SK-N-MC (cell line): ENCODE measurements around the gene SMIM3.
A peak's percentile ranks its signal among the peaks of the same experiment; 100 is the strongest.
"Not testable (repeated sequence)": the region's sequence is repeated elsewhere in the genome, so short reads cannot be mapped to it uniquely, and the experiment has no call there.

Experiments
- DNase-seq: peaks from one replicate; pipeline ENCODE4 v3.0.0-alpha.2; 2011; ENCODE audit warnings: low read depth, low spot score
- H3K27ac ChIP-seq: fragments of 200-600 bp; sonication (generic); 2 replicates; pipeline ENCODE4 v1.5.1; 2016; ENCODE audit warnings: mixed run types
- H3K36me3 ChIP-seq: fragments of 200-600 bp; sonication (generic); 2 replicates; pipeline ENCODE4 v1.6.1; 2017; ENCODE audit warnings: antibody characterized with exemption, low read length, mixed read lengths; ENCODE audit not compliant: insufficient read depth
- H3K4me3 ChIP-seq: fragments of 200-600 bp; sonication (generic); 2 replicates; pipeline ENCODE4 v1.5.1; 2016
- H3K9ac ChIP-seq: fragments of 200-600 bp; sonication (generic); 2 replicates; pipeline ENCODE4 v1.8.0; 2017; ENCODE audit warnings: mixed run types, mixed read lengths; ENCODE audit not compliant: insufficient read length
- H3K9me3 ChIP-seq: fragments of 200-600 bp; sonication (generic); 2 replicates; pipeline ENCODE4 v1.6.1; 2017; ENCODE audit warnings: low read depth, mild to moderate bottlenecking, antibody characterized with exemption, low read length, moderate library complexity, mixed read lengths
- EZH2 ChIP-seq: fragments of 200-600 bp; sonication (generic); IDR thresholded peaks from one replicate; pipeline ENCODE4 v1.6.1; 2017; ENCODE audit warnings: antibody characterized with exemption
- FOXP2 ChIP-seq: optimal IDR thresholded peaks from 2 replicates; pipeline ENCODE3; 2011; ENCODE audit warnings: mild to moderate bottlenecking, moderate library complexity; ENCODE audit not compliant: insufficient read depth; ENCODE audit errors: extremely low read length, control extremely low read depth
- POLR2AphosphoS5 ChIP-seq: IDR thresholded peaks from 2 replicates; pipeline ENCODE4 v1.6.1; 2012; ENCODE audit warnings: mild to moderate bottlenecking, low read depth, low read length, borderline replicate concordance

Gene SMIM3

DNA sequence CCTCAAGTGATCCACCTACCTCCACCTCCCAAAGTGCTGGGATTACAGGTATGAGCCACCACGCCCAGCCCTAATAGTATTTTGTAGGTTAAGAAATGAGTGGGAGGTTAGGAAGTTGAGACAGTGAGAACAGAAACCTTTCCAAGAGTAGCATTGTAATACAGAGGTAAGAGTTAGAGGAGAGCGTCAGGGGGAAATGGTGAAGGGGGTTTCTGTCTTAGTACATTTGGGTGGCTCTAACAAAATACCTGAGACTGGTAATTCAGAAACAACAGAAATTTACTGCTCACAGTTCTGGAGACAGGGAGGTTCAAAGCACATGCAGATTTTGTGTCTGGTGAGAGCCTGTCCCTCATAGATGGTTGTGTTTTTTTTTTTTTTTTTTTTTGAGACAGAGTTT is 18.8 kb downstream of the SMIM3 start:
- Histone ChIP-seq H3K4me3 (no peak overlapping the region), H3K9ac (no peak overlapping the region), H3K36me3 (no peaks in the 10 kb centered on the region), H3K9me3 (no peaks in the 10 kb centered on the region), H3K27ac (no peak overlapping the region)
- TF ChIP-seq FOXP2 (no peak), EZH2 (no peak), POLR2AphosphoS5 (no peak)
- no peak for DNase-seq

DNA sequence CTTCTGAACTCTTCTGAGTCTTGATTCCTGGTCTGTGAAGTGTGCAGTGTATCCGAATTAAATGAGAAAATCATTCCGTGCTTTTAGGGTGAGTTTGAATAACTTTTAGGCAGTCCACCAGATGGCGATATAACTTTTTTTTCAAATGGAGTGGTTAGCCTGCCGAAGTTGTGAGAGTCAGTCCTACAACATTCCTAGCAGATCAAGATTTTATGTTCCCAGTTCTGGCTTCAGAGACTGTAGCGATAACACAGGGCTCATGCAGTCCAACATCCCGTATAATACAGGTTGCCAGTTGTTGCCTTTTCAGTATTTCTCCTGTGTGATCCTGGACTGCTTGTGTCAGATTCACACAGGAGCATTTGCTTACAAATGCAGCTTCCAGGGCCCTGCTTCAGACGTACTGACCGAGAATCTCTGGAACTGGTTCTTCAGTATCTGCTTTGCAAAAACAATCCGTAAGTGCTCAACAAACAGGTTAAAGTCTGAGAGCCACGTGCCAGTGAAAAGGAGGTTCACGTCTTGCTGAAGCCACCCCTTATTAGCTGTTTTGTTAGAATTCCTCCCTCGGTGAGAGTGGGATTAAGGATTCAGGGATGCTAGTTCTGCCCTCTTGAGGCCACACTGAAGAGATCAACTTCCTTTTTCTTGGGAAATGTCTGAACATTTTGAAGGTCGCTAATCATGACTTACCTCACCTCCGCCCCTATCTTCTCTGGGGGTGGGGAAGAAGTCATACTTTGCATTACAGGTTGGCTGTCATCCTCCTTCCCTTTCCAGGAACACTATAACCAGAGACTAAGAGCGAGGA is 22.8 kb downstream of the SMIM3 start:
- H3K36me3 ChIP-seq = no peaks in the 10 kb centered on the region
- H3K9ac ChIP-seq = peak overlapping the region; percentile 18
- no peaks in the 10 kb centered on the region for H3K9me3 ChIP-seq
- no peak overlapping the region for H3K27ac ChIP-seq
- peak overlapping the region; percentile 73 for H3K4me3 ChIP-seq
- peak; percentile 67 for DNase-seq
- TF ChIP-seq FOXP2 (no peak), EZH2 (no peak), POLR2AphosphoS5 (no peak)

DNA sequence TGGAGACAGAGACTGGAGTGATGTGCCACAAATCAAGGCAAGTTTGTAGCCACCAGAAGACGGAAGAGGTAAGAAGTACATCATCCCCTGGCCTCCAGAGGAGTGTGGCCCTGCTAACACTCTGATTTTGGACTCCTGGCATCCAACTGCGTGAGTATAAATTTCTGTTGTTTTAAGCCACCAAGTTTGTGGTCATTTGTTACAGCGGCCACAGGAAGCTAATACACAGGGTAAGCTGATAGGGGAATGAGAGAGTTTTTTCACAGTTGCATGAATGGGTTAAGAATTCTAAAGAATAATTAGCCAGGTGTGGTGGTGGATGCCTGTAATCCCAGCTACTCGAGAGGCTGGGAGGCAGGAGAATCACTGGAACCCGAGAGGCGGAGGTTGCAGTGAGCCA is 25.8 kb downstream of the SMIM3 start:
- H3K27ac ChIP-seq = no peak overlapping the region
- DNase-seq = no peak
- H3K9ac ChIP-seq = no peak overlapping the region
- no peak for TF ChIP-seq FOXP2
- H3K4me3 ChIP-seq = no peak overlapping the region
- no peaks in the 10 kb centered on the region for H3K36me3 ChIP-seq
- H3K9me3 ChIP-seq = no peaks in the 10 kb centered on the region

DNA sequence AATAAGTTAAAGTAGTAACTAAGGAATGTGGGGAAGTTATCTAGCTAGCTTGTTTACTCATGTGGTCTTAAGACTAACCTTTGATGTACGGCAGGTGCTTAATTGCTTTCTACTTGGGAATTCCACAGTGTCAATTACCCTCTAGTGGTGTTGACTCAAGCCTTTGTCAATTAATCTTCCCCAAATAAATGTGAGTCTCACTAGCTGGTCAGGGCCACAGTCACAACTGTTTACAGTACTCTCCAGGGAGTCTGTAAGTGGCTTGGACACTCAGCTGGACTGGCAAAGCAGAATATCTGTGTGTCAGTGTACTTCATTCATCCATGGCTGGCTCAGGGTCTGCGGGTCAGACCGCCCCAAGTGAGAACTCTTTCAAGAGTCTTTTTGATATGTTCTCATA is 30.8 kb downstream of the SMIM3 start:
- Histone ChIP-seq H3K9me3 (no peaks in the 10 kb centered on the region), H3K36me3 (no peaks in the 10 kb centered on the region), H3K27ac (no peak overlapping the region), H3K4me3 (no peak overlapping the region), H3K9ac (no peak overlapping the region)
- DNase-seq = no peak
- TF ChIP-seq FOXP2 (no peak), EZH2 (no peak), POLR2AphosphoS5 (no peak)

DNA sequence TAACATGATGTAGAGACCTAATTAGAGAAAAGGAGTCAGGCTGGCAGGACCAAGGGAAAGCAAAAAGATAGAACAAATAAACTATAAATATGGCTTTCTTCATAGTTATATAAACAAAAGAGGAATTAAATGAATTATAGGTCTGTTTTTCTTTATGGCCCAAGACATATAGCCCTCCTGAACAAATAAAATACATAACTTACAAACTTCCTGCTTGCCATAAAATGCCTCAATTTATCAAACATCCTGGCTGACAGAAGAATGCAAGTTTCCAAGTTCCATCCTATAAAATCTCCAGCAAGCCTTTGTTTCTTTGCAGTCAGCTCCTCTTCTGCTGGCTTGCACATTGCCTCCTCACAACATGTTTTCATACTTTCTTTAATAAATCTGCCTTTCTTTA is 36.5 kb downstream of the SMIM3 start:
- Histone ChIP-seq H3K36me3 (no peaks in the 10 kb centered on the region), H3K9me3 (no peaks in the 10 kb centered on the region), H3K4me3 (no peak overlapping the region), H3K27ac (no peak overlapping the region), H3K9ac (no peak overlapping the region)
- DNase-seq = no peak
- no peak for TF ChIP-seq FOXP2
- no peak for TF ChIP-seq EZH2
- TF ChIP-seq POLR2AphosphoS5 = no peak

DNA sequence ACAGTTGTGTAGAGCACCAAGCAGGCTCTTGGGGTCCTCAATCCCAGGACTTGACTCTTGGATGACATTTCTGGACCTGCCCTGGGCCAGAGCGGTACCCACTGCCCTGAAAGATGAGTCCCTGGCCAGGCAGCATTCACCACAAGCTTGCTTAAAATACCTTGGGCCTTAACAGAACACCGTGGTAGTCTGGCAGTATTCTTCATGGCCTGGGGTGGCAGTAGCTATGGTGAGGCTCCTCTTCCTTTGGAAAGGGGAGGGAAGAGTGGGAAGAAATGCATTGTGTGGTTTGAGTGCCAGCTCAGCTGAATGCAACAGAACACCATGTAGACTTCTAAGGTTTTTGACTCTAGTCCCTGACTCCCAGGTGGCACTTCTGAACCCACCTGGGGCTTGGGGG is 38.4 kb downstream of the SMIM3 start:
- no peak overlapping the region for H3K4me3 ChIP-seq
- no peaks in the 10 kb centered on the region for H3K9me3 ChIP-seq
- no peak for DNase-seq
- H3K27ac ChIP-seq = no peak overlapping the region
- no peak overlapping the region for H3K9ac ChIP-seq
- no peak for TF ChIP-seq EZH2
- no peaks in the 10 kb centered on the region for H3K36me3 ChIP-seq

DNA sequence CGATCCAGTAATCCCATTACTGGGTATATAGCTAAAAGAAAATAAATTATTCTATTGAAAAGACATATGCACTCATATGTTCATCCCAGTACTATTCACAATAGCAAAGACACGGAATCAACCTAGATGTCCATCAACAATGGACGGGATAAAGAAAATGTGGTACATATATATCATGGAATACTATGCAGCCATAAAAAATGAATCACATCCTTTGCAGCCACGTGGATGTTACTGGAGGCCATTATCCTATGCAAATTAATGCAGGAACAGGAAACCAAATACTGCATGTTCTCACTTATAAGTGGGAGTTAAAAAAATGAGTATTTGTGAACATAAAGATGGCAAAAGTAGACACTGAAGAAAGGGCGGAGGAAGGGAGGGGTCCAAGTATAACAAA is 51.2 kb downstream of the SMIM3 start:
- DNase-seq = no peak
- Histone ChIP-seq H3K9ac (no peak overlapping the region), H3K36me3 (no peaks in the 10 kb centered on the region), H3K4me3 (no peak overlapping the region), H3K27ac (no peak overlapping the region), H3K9me3 (peaks cover 3% of the 10 kb centered on the region; the same call in 1 of the 2 replicates)
- no peak for TF ChIP-seq POLR2AphosphoS5

DNA sequence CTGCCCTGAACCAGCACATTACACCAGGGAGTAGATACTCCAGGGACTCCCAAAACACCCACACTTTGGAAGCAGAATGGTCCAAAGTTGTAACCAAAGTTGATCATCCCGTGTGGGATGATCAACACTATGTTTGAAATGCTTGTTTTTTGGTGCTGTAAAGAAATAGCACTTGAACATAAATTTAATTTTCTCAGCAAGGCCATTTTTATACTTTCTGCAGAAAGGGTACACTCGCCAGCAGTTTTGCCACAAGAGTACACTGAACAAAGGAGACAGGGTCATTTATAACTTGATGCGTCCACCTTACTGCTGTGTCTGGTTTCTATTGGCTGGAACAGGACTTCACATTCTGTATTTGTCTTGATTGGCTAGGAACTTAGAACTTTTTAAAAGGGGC is 53.3 kb downstream of the SMIM3 start:
- H3K36me3 ChIP-seq, H3K9me3 ChIP-seq, H3K4me3 ChIP-seq, H3K27ac ChIP-seq, DNase-seq, H3K9ac ChIP-seq: not testable (repeated sequence)

DNA sequence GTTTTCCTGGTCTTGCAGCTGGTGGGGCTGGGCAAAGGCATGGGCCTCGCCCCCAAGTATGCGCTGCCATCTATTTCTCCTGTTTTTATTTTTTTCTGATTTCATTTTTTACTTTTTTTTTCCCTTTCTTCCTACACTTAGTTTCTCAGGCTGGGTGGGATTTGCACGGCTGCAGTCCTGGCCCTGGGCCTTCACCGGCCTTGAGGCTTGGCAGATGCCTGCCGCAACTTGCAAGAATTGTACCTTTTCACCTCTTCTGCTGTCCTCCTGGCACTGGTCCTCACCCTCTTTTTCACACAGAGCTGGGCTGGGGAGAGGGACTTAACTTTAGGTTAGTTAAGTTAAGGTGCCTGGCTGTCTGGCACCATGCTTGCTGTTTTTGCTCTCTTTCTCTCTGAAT is 57.5 kb downstream of the SMIM3 start:
- no peak for DNase-seq
- no peak overlapping the region for H3K27ac ChIP-seq
- TF ChIP-seq FOXP2 = no peak
- TF ChIP-seq EZH2 = no peak
- no peak for TF ChIP-seq POLR2AphosphoS5
- no peak overlapping the region for H3K9ac ChIP-seq
- H3K36me3 ChIP-seq = no peaks in the 10 kb centered on the region
- H3K4me3 ChIP-seq = no peak overlapping the region
- no peaks in the 10 kb centered on the region; the same call in 1 of the 2 replicates for H3K9me3 ChIP-seq

DNA sequence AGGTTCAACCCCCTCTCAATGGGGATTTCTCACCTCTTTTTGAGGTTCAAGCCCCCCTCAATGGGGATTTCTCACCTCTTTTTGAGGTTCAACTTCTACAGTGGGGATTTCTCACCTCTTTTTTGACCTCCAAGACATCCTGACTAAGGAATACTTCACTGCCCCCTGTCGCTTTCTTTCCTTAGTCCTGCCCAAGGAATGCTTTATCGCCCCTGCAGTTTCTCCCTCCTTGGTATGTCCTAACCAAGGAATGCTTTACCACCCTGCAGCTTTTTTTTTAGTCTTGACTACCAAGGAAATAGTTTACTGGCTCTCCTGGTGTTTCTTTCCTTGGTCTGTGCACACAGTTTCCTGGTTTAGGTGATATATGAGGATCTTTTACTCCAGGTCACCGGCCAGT is 58.1 kb downstream of the SMIM3 start:
- DNase-seq = no peak
- Histone ChIP-seq H3K4me3 (no peak overlapping the region), H3K36me3 (no peaks in the 10 kb centered on the region), H3K9me3 (no peaks in the 10 kb centered on the region; the same call in 1 of the 2 replicates), H3K27ac (no peak overlapping the region), H3K9ac (no peak overlapping the region)
- TF ChIP-seq POLR2AphosphoS5 (no peak), FOXP2 (no peak), EZH2 (no peak)

DNA sequence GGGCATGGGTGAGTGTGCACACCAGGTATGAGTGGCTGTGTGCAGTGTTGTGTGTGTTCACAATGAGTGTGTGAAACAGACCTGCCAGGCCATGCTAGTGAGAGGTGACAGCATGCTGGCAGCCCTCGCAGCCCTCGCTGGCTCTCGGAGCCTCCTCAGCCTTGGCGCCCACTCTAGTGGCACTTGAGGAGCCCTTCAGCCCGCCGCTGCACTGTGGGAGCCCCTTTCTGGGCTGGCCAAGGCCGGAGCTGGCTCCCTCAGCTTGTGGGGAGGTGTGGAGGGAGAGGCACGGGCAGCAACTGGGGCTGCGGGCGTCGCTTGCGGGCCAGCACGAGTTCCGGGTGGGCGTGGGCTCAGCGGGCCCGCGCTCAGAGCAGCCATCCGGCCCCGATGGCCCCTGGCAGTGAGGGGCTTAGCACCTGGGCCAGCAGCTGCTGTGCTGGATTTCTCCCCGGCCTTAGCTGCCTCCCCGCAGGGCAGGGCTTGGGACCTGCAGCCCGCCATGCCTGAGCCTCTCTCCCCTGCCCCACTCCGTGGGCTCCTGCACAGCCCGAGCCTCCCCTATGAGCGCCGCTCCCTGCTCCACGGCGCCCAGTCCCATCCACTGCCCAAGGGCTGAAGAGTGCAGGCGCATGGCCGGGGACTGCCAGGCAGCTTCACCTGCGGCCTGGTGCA is 66.8 kb downstream of the SMIM3 start:
- H3K9ac ChIP-seq, H3K36me3 ChIP-seq, H3K27ac ChIP-seq, H3K4me3 ChIP-seq, H3K9me3 ChIP-seq, DNase-seq: not testable (repeated sequence)

DNA sequence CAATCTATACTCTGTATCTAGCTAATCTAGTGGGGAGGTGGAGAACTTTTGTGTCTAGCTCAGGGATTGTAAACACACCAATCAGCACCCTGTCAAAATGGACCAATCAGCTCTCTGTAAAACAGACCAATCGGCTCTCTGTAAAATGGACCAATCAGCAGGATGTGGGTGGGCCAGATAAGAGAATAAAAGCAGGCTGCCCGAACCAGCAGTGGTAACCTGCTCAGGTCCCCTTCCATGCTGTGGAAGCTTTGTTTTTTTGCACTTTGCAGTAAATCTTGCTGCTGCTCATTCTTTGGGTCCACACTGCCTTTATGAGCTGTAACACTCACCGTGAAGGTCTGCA is 67.7 kb downstream of the SMIM3 start, which contains the start of gene IRGM:
Gene IRGM, plus strand, starts transcription at position 214 of the 346 bp plus-strand sequence. CDS start 1,603 bp downstream, outside the sequence.
- not testable (repeated sequence) for H3K9me3 ChIP-seq, H3K36me3 ChIP-seq, H3K4me3 ChIP-seq, H3K9ac ChIP-seq, DNase-seq, H3K27ac ChIP-seq
